HepG2 (cell line): ENCODE measurements around the gene TBC1D16. TPM values are rescaled to one million over a fixed set of nuclear protein-coding genes. Genes with fewer than 3 reads are reported as not detected.

ENCODE experiments used
- DMTF1 ChIP-seq: sonication (generic); formaldehyde crosslinking; IDR thresholded peaks from 2 replicates; pipeline ENCODE4 v1.4.0; 2020; ENCODE audit warnings: mild to moderate bottlenecking, missing genetic modification reagents
- FOXO4 ChIP-seq: sonication (generic); formaldehyde crosslinking; conservative IDR thresholded peaks from 2 replicates; pipeline ENCODE4 v1.8.1; 2023; ENCODE audit warnings: missing genetic modification reagents
- MIXL1 ChIP-seq: IDR thresholded peaks from 2 replicates; pipeline ENCODE4 v1.6.1; 2016
- MXD4 ChIP-seq: IDR thresholded peaks from 2 replicates; pipeline ENCODE4 v1.6.1; 2016; ENCODE audit warnings: mild to moderate bottlenecking, missing biosample characterization, missing genetic modification reagents
- NFRKB ChIP-seq: fragments of 450-650 bp; IDR thresholded peaks from 2 replicates; pipeline ENCODE4 v1.6.1; 2017
- PPARG ChIP-seq: conservative IDR thresholded peaks from 2 replicates; pipeline ENCODE4 v1.6.1; 2016; ENCODE audit warnings: missing biosample characterization, missing genetic modification reagents
- SMAD1 ChIP-seq: sonication (generic); formaldehyde crosslinking; IDR thresholded peaks from 2 replicates; pipeline ENCODE4 v1.4.0; 2020; ENCODE audit warnings: missing genetic modification reagents, low read depth, mild to moderate bottlenecking, borderline replicate concordance
- SMARCC2 ChIP-seq: fragments of 450-650 bp; IDR thresholded peaks from 2 replicates; pipeline ENCODE4 v1.6.1; 2017; ENCODE audit warnings: antibody characterized with exemption, mild to moderate bottlenecking
- SSRP1 ChIP-seq: IDR thresholded peaks from 2 replicates; pipeline ENCODE4 v1.6.1; 2016; ENCODE audit warnings: control low read depth
- THAP9 ChIP-seq: sonication (generic); formaldehyde crosslinking; IDR thresholded peaks from 2 replicates; pipeline ENCODE4; 2020; ENCODE audit warnings: missing genetic modification reagents, mild to moderate bottlenecking, borderline replicate concordance
- ZBTB7B ChIP-seq: sonication (generic); formaldehyde crosslinking; IDR thresholded peaks from 2 replicates; pipeline ENCODE4 v1.4.0; 2020; ENCODE audit warnings: missing genetic modification reagents
- ZC3H13 ChIP-seq: sonication (generic); formaldehyde crosslinking; IDR thresholded peaks from 2 replicates; pipeline ENCODE4 v1.8.1; 2023; ENCODE audit warnings: mild to moderate bottlenecking, missing genetic modification reagents, moderate library complexity
- ZNF264 ChIP-seq: sonication (generic); formaldehyde crosslinking; IDR thresholded peaks from 2 replicates; pipeline ENCODE4 v1.4.0; 2020; ENCODE audit warnings: missing genetic modification reagents
- ZNF343 ChIP-seq: sonication (generic); formaldehyde crosslinking; IDR thresholded peaks from 2 replicates; pipeline ENCODE4 v1.4.0; 2020; ENCODE audit warnings: mild to moderate bottlenecking, missing genetic modification reagents
- ZNF687 ChIP-seq: sonication (generic); formaldehyde crosslinking; IDR thresholded peaks from 2 replicates; pipeline ENCODE4 v1.5.1; 2020; ENCODE audit warnings: mild to moderate bottlenecking, missing genetic modification reagents, moderate library complexity
- polyA plus RNA-seq, 8 experiments: library from polyadenylated mRNA; depleted of rRNA in 3 of 8; stranded (reverse) in 7 of 8; unstranded in 1 of 8; fragments of >200 nt; fragmentation: Illumina TruSeq in 4 of 8; extraction: Trizol in 4 of 8; gene quantifications; 2 replicates each; pipeline versions ENCODE4 v1.2.1 to v1.2.3, GENCODE V29; 2011 to 2016; ENCODE audit warnings: low read depth in 4 of 8, missing spikeins in 1 of 8, mixed read lengths in 1 of 8; ENCODE audit not compliant: insufficient read depth in 1 of 8
- total RNA-seq, 5 experiments: library from RNA; depleted of rRNA; stranded (reverse); fragments of >200 nt; fragmentation: Illumina TruSeq; extraction: Trizol; gene quantifications; 2 replicates each; pipeline ENCODE4 v1.2.3, GENCODE V29; 2016; ENCODE audit warnings: low read depth in 1 of 5
- TF ChIP-seq, protein P1 (sequence below): sonication (generic); formaldehyde crosslinking; IDR thresholded peaks from 2 replicates; pipeline ENCODE4 v1.5.0; 2020; ENCODE audit warnings: missing genetic modification reagents, mild to moderate bottlenecking, borderline replicate concordance

The TBC1D16 gene
- total and polyA plus RNA-seq, 2 of the 13 experiments (the other 11 are each of a cell fraction or from before 2014, with no cell fraction given) = 14.9 to 24.9 TPM

GRCh38 chr17:79987187-79987934 is 48.3 kb downstream of the TBC1D16 start (continued):
- TF ChIP-seq ZBTB7B (CRISPR knock-in tag) = no peak
- no peak for TF ChIP-seq ZNF687
- TF ChIP-seq PPARG (CRISPR knock-in tag) = no peak
- no peak; the same call in none of the 2 replicates for TF ChIP-seq SSRP1
- TF ChIP-seq ZNF264 = no peak
- TF ChIP-seq ZNF343 (CRISPR knock-in tag) = peak; percentile 19; the same call in 1 of the 2 replicates
- no peak for TF ChIP-seq NFRKB
- TF ChIP-seq MIXL1 (CRISPR knock-in tag) = no peak
- no peak for TF ChIP-seq FOXO4
- TF ChIP-seq MXD4 = no peak
- TF ChIP-seq DMTF1 (CRISPR knock-in tag) = no peak; the same call in 1 of the 2 replicates
- peak; percentile 23; the same call in 1 of the 2 replicates for TF ChIP-seq ZC3H13
- no peak for TF ChIP-seq SMAD1 (CRISPR knock-in tag)
- TF ChIP-seq THAP9 = no peak; the same call in 1 of the 2 replicates
- TF ChIP-seq, protein P1, sequence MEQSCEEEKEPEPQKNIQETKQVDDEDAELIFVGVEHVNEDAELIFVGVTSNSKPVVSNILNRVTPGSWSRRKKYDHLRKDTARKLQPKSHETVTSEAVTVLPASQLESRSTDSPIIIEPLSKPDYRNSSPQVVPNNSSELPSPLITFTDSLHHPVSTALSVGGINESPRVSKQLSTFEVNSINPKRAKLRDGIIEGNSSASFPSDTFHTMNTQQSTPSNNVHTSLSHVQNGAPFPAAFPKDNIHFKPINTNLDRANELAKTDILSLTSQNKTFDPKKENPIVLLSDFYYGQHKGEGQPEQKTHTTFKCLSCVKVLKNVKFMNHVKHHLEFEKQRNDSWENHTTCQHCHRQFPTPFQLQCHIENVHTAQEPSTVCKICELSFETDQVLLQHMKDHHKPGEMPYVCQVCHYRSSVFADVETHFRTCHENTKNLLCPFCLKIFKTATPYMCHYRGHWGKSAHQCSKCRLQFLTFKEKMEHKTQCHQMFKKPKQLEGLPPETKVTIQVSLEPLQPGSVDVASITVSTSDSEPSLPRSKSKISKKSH (CRISPR knock-in tag) = no peak
- no peak for TF ChIP-seq SMARCC2
